HFF-Myc (cell line): ENCODE measurements around the gene RAB24.

Experiments
- DNase-seq: peaks from one replicate; pipeline ENCODE4 v3.0.0-alpha.2; 2011; ENCODE audit warnings: low read depth; ENCODE audit errors: extremely low read depth
- H3K4me3 ChIP-seq: replicated peaks from 2 replicates; pipeline ENCODE4 v1.5.1; 2011; ENCODE audit warnings: low read depth, mild to moderate bottlenecking, control low read depth, low read length
- TF ChIP-seq, protein P1 (sequence below): IDR thresholded peaks from 2 replicates; pipeline ENCODE4 v1.5.1; 2012; ENCODE audit warnings: mild to moderate bottlenecking, low read depth, low read length, control low read depth; ENCODE audit errors: missing control alignments

The RAB24 gene

DNA sequence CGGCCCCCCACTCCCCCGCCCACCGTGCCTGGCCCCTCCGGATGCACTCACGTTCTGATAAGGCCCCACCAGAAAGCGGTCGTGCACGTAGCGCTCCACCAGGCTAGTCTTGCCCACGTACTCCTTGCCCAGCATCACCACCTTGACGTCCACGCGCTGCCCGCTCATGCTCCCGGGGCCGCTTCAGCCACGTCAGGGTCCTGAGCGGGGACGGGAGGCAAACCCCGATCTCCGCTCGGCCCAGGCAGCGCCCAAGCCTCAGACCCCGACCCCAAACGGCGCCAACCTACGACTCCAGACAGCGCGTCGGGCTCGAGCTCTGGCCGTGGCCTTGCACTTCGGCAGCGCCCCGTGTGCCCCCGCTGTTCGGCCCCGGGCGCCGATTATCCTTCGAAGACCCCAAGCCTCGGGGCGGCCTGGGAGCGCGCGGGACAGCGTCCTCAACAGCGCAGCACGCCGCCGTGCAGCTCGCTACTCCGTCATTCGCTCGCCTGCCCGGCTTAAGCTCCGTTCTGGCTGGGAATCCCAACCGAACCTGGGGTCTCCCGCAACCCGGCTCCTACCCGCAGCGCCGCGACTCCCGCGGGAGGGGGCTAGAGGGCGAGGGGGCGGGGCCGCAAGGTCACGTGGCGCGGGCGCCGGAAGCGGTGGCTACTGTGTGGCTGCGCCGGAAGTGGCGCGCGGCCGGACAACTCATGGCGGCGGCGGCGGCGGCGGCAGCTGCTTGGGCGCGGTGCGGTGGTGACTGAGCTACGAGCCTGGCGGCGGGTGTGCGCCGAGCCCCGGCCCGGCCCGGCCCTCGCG, at the start of gene RAB24, which contains the start of gene PRELID1:
Gene RAB24 (minus strand): TSS at position 599 of the 804 bp plus-strand sequence. CDS start 431 bp downstream, at position 168.
Gene PRELID1 (plus strand): TSS at position 679 of the 804 bp plus-strand sequence. CDS start 187 bp downstream, outside the sequence.
- TF ChIP-seq, protein P1, sequence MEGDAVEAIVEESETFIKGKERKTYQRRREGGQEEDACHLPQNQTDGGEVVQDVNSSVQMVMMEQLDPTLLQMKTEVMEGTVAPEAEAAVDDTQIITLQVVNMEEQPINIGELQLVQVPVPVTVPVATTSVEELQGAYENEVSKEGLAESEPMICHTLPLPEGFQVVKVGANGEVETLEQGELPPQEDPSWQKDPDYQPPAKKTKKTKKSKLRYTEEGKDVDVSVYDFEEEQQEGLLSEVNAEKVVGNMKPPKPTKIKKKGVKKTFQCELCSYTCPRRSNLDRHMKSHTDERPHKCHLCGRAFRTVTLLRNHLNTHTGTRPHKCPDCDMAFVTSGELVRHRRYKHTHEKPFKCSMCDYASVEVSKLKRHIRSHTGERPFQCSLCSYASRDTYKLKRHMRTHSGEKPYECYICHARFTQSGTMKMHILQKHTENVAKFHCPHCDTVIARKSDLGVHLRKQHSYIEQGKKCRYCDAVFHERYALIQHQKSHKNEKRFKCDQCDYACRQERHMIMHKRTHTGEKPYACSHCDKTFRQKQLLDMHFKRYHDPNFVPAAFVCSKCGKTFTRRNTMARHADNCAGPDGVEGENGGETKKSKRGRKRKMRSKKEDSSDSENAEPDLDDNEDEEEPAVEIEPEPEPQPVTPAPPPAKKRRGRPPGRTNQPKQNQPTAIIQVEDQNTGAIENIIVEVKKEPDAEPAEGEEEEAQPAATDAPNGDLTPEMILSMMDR, result peak; percentile 25
- DNase-seq, result no peak
- peak within 1 kb of the TSS; percentile 78 for H3K4me3 ChIP-seq

DNA sequence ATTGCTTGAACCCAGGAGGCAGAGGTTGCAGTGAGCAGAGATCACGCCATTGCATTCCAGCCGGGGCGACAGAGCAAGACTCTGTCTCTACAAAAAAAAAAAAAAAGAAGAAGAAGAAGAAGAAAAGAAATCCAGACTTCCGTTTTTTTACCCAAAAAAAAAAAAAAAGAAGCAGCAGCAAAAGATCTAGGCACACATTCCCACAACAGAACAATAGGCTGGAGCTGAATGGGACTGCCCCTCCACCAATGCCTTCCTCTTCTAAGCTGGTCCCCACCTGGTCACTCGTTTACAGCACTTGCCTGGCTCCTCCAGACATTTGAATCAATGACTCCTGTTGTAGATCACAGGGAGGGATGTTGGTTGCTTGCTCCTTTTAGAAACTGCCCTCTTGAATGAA, 49.6 kb upstream of the RAB24 start:
- TF ChIP-seq, protein P1, result no peak
- DNase-seq, result no peak
- no peak overlapping the region for H3K4me3 ChIP-seq

DNA sequence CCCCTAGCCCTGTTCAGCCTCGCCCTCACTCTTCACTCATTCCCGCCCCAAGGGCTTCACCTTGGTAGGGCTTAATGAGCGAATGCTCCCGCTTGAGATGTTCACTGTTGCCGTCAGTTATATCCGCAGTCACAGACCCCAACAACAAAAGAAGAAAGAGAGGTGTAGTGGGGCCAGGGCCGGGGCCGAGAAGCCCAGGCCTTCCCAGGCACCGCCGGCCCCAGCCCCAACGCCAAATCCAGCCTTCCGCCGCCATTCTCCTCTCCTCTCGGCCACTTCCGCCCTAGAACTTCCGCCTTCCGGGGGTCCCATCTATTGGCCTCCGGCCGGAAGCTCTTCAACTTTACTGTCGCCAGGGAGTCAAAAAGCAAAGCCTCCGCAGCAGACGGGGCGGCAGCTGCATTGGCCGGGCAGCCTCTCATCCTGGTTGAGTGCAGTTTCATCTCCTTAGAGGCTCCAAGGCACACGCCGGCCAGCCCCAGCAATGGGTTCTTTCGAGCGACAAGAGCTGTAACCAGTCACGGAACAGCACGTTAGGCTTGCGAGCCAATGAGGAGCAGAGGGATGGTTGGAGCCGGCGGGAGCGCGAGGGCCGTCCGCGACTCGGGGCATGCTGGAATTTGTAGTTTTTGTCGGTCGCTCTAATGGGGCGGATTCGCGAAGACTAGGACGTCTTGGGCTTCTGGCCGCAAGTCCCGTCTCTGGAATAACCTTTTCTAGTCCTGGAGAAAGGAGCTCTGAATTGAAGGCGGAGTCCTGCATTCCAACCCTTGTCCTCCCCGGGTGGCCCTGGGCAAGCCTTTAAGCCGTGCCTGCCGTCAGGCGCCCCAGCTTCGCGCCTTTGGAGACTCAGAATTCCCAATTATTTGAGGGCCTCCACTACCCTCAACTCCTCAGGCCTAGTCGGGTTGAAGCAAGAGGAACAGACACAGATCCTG, 48.1 kb upstream of the RAB24 start, which contains the start of gene LMAN2:
Gene LMAN2 (minus strand): TSS at position 277 of the 938 bp plus-strand sequence. CDS start 21 bp downstream, at position 256.
- TF ChIP-seq, protein P1, result no peak
- H3K4me3 ChIP-seq, result peak within 1 kb of the TSS; percentile 92
- peak; percentile 92 for DNase-seq

DNA sequence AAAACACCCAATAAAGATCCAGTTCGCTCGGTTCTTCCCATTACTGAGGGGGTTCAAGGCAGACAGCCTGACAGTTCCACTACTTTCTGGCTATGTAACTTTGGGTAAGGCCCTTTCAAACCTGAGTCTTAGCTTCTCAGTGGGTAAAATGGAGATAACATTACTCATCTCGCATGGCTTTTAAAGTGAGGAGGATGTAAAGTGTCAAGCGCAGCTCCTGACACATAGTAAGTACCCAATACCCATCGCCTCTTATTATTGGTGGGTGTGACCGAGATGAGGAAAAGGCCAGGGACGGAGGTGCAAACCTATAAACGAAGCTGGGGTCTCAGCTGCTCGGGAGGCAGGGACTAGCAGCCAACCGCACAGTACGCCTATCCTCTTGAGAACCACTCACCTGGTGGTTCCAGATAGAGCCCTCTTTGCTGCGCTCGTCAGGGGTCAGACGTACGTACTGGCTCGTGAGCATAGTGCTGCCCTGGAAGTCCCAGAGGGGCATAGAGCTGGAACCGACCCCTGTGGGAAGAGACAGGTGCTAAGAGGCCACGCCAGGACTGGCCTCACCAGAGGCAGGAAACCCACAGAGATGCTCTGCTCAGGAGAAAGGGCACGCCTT, 47.4 kb upstream of the RAB24 start:
- TF ChIP-seq, protein P1, result no peak
- peak overlapping the region; percentile 92 for H3K4me3 ChIP-seq

DNA sequence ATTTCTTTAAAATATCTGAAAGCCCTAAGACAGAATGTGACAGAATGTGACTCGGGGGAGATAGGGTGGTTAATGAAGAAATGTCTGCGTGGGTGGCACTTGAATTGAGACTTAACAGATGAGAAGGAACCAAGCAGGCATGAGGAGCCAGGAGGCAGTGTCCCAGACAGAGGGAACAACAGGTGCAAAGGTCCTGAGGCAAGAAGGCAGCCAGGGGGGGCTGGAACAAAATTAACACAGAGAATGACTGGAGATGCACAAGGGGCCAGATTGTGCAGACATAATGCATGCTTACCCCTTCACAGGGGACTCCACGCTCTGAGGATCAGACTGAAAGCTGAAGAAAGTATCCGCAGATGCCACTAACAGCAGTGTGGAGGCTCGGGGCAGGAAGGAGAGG, 46.2 kb upstream of the RAB24 start:
- TF ChIP-seq, protein P1, result no peak
- H3K4me3 ChIP-seq, result peak overlapping the region; percentile 92
- DNase-seq, result no peak

More for the DNA sequence above, 47.4 kb upstream of the RAB24 start:
- DNase-seq, result no peak

DNA sequence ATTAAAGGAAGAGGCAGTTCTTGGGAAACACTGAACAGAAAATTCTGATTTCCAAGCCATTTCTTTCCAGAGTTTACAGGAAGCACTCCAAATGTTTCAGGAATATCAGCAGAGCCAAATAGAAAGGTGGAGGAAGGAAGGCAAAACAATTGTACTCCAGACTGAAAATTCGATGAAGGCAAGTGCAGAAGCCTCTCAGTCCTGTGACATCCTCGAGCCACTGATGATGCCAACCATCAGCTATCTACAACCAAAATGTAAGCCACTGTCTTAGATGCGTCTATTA, 45.8 kb upstream of the RAB24 start:
- H3K4me3 ChIP-seq, result no peak overlapping the region
- TF ChIP-seq, protein P1, result no peak
- no peak for DNase-seq
